ENCODE data around the gene MEG3.

The MEG3 gene

DNA sequence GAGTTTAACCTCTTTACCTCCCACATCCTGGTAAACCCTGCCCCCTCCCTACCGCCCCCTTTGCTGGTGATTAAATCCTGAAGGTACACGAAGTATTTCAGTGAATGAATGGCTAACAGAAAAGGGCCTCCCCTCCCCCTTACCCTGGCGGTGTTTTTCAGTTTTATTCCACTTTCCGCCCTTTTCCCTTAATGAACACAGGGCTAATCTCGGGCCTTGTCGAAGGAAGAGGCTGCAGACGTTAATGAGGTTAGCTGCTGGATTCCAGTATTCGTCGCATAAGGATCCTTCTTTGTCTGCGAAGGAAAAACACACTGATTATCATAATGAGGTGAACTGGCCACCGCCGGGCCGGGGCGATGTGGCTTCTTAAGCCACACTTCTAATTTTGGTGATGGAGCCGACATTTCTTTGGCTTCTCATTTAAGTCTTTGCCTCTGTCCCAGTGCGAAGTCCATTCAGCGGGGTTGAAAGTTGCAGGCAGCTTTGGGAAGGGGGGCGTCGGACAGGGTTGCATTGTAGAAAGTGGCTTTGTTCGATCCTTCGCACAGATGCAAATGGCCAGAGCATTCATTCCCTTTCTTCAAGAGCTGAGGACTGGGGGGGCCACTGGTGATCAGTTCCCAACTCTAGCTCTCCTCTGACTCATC, 6.5 kb downstream of the MEG3 start:
- no peak for DNase-seq (ENCODE audit: low read depth)
- TF ChIP-seq, protein P1, sequence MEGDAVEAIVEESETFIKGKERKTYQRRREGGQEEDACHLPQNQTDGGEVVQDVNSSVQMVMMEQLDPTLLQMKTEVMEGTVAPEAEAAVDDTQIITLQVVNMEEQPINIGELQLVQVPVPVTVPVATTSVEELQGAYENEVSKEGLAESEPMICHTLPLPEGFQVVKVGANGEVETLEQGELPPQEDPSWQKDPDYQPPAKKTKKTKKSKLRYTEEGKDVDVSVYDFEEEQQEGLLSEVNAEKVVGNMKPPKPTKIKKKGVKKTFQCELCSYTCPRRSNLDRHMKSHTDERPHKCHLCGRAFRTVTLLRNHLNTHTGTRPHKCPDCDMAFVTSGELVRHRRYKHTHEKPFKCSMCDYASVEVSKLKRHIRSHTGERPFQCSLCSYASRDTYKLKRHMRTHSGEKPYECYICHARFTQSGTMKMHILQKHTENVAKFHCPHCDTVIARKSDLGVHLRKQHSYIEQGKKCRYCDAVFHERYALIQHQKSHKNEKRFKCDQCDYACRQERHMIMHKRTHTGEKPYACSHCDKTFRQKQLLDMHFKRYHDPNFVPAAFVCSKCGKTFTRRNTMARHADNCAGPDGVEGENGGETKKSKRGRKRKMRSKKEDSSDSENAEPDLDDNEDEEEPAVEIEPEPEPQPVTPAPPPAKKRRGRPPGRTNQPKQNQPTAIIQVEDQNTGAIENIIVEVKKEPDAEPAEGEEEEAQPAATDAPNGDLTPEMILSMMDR (conservative IDR thresholded peaks at IDR 0.05; ENCODE audit: control insufficient read depth, insufficient read depth, low read depth, low read length): no peak
- no peak overlapping the region for H3K4me3 ChIP-seq (ENCODE audit: control insufficient read depth, low read depth, low read length)

DNA sequence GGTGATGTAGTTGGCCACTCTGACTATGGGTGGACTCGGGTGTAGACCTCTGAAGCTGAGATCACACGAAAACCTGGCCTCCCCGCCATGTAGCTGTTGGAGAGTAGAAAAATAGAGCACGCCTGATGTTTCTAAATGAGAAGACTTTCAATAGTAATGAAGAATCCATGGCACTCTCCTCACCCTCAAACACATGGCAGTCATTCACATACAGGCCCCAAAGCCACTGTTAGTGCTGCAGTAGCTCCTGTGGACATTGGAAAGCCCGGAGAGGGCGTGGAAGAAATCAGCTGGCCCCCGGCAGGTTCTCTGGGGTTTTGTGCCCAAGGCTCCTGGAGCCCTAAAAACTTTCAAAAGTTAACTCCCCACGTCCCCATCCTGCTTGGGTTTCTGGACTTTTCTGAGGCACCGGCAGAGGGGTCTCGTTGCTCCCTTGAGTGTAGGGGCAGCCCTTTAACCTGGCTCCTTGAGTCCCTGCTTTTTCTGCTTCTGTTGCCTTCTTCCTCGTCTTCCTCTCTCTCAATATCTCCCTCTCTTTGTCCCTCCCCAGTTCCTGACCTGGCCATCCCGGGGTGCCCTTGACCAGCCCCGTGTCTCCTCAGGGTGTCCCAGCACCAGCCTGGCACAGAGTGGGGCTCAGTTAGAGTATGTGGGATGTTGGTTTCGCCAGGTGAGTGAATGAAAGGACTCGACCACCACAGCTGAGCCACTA, 8.3 kb downstream of the MEG3 start:
- no peak overlapping the region for H3K4me3 ChIP-seq (ENCODE audit: control insufficient read depth, low read depth, low read length)
- DNase-seq (ENCODE audit: low read depth): no peak
- TF ChIP-seq, protein P1 (conservative IDR thresholded peaks at IDR 0.05; ENCODE audit: control insufficient read depth, insufficient read depth, low read depth, low read length): no peak

GRCh38 chr14:100834794-100835547, 9.1 kb downstream of the MEG3 start:
- TF ChIP-seq, protein P1 (conservative IDR thresholded peaks at IDR 0.05; ENCODE audit: control insufficient read depth, insufficient read depth, low read depth, low read length): no peak
- DNase-seq (ENCODE audit: low read depth): no peak
- no peak overlapping the region for H3K4me3 ChIP-seq (ENCODE audit: control insufficient read depth, low read depth, low read length)

DNA sequence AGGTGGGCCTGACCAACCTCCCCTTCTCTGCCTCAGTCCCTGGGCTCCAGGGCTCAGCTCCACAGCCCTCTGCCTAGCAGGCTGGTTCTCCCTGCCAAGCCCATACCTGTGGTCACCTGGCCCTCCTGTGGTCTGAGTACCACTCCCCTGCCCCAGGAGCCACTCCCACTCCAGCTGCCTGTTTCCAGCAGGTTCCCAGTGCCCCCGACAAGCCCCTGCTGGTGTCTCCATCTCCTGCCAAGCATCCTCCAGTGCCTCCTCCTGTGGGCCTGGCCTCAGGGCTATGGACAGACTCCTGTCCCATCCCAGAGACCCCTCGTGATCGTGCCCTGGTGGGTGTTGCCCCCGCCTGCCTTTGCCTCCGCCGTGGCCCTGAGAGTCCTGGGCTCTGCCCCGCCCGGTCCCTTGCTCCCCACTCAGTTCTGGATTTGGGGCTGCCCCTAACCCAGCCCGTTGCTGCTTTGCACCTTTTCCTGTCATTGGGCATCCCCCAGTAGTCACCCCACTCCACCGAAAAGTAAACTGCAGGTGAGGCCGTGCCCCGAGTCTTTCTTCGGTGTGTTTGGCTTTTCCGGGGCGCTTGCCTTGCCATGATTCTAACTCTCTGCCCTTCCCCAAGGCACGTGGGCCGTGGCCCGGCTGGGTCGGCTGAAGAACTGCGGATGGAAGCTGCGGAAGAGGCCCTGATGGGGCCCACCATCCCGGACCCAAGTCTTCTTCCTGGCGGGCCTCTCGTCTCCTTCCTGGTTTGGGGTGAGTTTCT, 9.8 kb downstream of the MEG3 start:
- TF ChIP-seq, protein P1 (conservative IDR thresholded peaks at IDR 0.05; ENCODE audit: control insufficient read depth, insufficient read depth, low read depth, low read length): no peak
- no peak overlapping the region for H3K4me3 ChIP-seq (ENCODE audit: control insufficient read depth, low read depth, low read length)
- DNase-seq (ENCODE audit: low read depth): no peak

GRCh38 chr14:100836311-100836805, 10.4 kb downstream of the MEG3 start:
- no peak for DNase-seq (ENCODE audit: low read depth)
- TF ChIP-seq, protein P1 (conservative IDR thresholded peaks at IDR 0.05; ENCODE audit: control insufficient read depth, insufficient read depth, low read depth, low read length): no peak
- no peak overlapping the region for H3K4me3 ChIP-seq (ENCODE audit: control insufficient read depth, low read depth, low read length)

All from fibroblast of mammary gland (primary cell).